Activated gamma-delta T cell (primary cell): ENCODE data around the gene PDE8A.
"Not testable (repeated sequence)": the region's sequence is repeated elsewhere in the genome, so short reads cannot be mapped to it uniquely, and the experiment has no call there.

ENCODE experiments used
- DNase-seq: peaks from one replicate; lab custom pipeline; 2025; lab: John Stamatoyannopoulos, UW

The PDE8A gene

GRCh38 chr15:84991014-84991712 is 9.5 kb downstream of the PDE8A start:
- no peak for DNase-seq

DNA sequence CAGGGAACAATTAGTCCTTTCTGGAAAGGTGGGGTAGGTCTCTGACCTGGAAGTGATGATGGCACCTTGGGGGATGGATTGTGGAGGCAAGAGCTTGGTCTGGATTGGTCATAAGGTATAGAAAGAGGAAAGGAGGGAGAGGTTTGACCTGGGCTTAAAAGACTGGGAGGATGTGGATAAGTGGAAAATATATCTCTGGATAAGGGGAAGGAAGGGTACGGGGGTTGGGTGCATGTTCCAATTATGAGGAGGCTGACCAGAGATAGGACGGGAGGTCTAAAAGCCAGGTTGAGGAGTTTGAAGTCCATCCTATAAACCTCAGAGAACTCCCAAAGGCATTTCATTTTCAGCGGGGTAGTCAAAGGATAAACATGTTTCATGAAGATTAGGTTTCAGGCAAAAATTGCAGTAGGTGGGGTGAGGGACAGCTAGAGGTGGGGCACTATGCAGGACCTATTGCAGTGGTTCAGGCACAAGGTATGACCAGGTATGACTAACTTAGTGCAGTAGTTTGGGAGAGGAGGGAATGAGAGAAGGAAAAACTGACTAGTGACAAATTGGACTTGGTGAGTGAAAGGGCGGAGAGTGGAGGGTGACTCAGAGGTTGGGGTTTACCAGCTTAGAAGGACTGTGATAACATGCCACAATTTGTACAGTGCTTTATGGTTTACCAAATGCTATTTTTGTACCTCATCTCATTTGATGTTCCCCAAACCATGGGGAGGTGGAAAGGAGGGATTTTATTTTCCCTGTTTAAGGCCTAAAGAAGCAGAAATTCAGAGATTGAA is 10.7 kb downstream of the PDE8A start:
- no peak for DNase-seq

GRCh38 chr15:84996055-84996454 is 14.4 kb downstream of the PDE8A start:
- no peak for DNase-seq

DNA sequence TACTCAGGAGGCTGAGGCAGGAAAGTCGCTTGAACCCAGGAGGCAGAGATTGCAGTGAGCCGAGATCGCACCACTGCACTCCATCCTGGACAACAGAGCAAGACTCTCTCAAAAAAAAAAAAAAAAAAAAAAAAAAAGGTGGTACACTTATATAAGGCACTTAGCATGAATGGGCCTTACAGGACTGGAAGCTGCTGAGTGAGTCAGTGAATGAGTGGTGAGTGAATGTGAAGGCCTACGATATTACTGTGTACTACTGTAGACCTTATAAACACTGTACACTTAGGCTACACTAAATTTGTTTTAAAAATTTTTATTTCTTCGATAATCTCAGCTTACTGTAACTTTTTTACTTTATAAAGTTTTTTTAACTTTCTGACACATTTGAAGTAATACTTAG is 15.1 kb downstream of the PDE8A start:
- not testable (repeated sequence) for DNase-seq

DNA sequence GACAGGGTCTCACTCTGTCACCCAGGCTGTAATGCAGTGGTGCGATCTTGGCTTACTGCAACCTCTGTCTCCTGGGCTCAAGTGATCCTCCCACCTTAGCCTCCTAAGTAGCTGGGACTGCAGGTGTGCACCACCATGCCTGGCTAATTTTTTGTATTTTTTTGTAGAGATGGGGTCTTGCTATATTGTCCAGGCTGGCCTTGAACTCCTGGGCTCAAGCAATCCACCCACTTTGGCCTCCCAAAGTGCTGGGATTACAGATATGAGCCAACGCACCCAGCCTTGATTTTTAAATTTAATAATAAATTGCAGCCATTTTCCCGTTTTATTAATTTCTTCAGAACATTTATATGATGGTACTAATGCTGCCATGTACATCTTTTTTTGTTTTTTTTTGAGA is 15.6 kb downstream of the PDE8A start:
- not testable (repeated sequence) for DNase-seq

DNA sequence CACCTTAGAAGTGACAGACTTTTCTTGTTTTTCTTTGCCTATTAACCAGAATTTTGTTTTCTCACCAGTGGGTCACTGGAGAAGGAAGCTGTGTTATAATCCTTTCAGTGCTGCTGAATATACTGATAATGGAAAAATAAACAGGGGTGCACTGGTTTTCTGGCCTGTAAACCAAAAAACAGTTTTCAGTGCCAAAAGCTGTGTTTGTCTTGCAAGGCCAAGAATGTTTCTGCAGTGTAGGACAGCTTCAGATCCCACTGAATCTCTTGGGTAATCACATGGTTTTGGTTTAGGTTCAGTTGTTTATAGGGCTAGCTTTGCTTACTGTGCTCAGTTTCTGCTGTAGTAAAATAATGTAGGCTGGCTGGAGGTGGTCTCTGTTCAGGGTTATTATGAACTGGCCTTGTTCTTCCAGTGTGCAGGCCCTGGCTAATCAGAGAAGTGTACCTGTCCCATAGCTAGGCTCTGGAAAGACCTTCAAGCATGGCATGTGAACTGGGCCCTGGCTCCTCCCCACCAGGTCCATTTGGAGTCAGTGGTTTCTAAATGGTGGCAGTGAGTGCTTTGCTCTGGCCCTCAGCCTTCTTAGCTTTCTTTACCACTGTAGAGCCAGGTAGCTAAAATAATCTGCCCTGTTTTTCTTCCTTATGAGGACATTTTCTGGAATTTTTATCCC is 18.7 kb downstream of the PDE8A start:
- no peak for DNase-seq

DNA sequence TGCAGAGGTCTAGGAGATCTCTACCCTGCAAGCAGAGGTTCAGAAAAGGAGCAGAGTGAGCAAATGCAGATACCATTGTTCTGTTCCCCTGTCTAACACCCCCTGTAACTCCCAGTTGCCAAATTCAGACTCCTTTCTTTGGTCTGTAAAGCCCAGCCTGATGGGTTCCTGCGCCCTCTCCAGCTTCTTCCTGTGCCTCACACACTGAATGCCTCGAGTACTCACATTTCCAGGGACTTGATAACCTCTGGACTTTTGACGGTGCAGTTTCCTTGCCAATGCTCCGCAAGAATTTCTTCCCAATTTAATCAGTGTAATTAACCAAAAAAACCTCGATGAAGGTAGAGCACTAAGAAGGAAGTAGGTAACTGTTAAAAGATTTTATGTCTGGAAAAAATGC is 19.3 kb downstream of the PDE8A start:
- DNase-seq = no peak

GRCh38 chr15:85002517-85002916 is 20.9 kb downstream of the PDE8A start:
- no peak for DNase-seq

- no peak for DNase-seq
Observed at GRCh38 chr15:85003593-85004312, 22.1 kb downstream of the PDE8A start.

GRCh38 chr15:85004550-85004949 is 22.9 kb downstream of the PDE8A start:
- DNase-seq = no peak

- DNase-seq = no peak
Observed at GRCh38 chr15:85005319-85005718, 23.7 kb downstream of the PDE8A start.

- no peak for DNase-seq
Observed at GRCh38 chr15:85005746-85006145, 24.1 kb downstream of the PDE8A start.

DNA sequence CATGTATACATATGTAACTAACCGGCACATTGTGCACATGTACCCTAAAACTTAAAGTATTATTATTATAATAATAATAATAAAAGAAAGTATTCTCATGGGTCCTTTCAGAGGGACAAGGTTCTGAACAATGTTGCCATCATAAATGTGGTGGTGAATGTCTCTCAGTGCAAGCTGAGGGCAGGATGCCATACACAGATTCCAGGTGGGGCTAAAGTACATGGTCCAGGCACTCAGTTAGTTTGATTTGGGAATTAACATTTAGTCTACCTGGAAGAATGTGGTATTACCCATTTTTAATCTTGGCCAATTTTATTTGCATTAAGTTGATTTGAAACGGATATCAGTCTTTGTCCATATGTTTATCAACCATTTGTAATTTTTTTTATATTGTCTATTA is 24.5 kb downstream of the PDE8A start:
- no peak for DNase-seq

GRCh38 chr15:85006655-85007054 is 25.0 kb downstream of the PDE8A start:
- DNase-seq = no peak

DNA sequence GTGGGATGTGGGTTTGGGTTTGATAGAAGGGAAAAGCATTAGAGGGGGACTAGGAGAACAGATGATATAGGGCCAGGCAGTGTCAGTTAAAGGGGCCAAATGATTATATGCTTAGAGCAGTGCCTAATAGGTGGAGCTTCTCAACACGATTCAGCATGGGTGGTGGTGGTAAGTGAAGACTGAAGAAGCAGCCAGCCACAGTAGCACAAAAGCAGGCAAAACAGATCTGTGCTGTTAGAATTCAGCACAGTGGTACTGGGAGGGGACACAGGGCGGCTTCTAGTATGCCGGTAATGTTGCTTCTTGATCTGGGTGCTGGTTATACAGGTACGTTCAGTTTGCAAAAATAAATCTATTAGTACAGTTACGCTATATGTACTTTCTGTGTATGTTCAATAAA is 25.5 kb downstream of the PDE8A start:
- no peak for DNase-seq

DNA sequence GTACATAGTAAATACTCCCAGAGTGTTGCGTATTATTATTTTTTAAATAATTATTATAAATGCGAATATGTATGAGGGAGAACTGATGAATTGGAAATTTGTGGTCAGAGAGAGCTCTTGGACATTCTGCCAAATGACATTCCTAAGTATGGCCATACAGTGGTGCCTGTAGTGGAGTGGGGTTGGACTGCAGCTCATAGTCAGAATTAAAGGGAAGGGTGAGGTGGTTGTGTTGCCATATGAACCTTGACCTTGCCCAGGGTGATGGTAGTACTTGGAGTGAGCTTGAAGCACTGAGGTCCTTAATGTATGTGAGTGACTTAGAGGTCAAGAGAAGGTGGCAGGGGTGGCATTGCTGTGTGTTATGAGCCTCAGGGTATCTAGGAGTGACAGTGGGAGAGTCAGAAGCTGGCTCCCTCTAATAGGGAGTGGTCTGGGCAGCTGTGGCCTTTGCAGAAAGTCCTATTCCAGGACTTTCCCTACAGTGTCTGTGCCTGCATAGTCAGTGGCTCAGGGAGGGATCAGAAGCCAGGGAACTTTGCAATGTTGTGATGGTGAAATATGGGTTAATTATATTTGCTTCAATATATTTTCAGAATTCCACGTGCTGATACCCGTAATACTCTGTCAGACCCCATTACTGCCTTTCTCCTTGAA is 26.2 kb downstream of the PDE8A start:
- DNase-seq = no peak

DNA sequence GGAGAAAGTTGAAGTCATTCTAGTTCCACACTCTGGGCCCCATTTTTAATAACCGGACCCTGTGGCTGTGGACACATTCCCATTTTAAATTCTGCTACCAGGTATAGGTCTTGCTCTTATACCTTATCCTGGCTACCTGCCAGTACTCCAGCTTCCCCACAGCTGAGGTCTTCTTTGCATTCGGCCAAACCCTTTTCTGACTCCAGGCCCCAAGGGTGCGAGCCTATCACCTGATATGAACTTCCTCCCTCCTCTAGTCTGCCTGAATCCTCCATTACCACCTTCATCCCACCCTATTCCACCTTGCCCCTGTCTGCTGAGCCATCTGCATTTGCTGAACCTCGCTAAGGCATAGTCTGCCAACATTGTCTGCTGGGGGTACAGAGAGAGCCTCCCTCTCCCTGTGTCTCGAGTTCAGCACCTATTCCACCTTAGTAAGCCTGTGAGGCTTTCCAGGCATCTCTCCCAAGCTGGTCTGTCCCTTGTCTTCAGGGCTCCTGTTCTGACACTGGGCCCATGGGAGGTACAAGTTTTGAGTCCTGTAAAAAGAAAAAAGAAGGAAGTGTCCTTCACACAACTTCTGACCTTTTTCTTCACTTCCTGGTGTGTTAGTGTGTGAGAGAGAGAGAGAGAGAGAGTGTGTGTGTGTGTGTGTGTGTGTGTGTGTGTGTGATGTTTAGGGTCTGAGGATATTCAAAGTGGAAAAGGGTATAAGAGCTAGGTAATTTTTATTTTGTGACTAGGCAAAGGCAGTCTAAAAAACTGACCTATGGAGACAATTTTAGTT is 27.0 kb downstream of the PDE8A start:
- DNase-seq = no peak

GRCh38 chr15:85009435-85009834 is 27.8 kb downstream of the PDE8A start:
- no peak for DNase-seq

GRCh38 chr15:85010071-85010385 is 28.4 kb downstream of the PDE8A start:
- no peak for DNase-seq

- DNase-seq = no peak
Observed at GRCh38 chr15:85010386-85011159, 28.9 kb downstream of the PDE8A start.
